Measurements from ENCODE around the gene CTNNA1.
"Not testable (repeated sequence)": the region's sequence is repeated elsewhere in the genome, so short reads cannot be mapped to it uniquely, and the experiment has no call there.

Gene CTNNA1

GRCh38 chr5:138898299-138898698 lies 145.1 kb downstream of the CTNNA1 start:
- no peak for DNase-seq (ENCODE audit: low spot score)

DNA sequence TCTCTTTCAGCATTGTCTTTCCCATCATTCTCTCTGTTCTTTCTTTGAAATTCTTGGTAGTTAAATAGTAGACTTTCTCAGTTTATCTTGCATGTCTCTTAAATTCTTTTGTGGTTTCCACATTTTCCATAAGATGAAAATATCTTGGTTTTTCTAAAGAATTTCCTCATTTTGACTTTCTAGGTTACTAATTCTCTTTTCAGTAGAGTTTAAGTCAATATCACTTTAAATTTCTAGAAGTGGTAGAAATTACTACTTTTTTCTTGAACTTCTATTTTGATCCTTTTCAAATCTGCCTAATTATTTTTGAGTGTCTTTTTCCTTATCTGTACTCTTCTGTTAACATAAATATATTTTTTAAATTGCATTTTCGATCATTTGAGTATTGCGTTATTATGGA lies 145.5 kb downstream of the CTNNA1 start:
- no peak for DNase-seq (ENCODE audit: low spot score)

DNA sequence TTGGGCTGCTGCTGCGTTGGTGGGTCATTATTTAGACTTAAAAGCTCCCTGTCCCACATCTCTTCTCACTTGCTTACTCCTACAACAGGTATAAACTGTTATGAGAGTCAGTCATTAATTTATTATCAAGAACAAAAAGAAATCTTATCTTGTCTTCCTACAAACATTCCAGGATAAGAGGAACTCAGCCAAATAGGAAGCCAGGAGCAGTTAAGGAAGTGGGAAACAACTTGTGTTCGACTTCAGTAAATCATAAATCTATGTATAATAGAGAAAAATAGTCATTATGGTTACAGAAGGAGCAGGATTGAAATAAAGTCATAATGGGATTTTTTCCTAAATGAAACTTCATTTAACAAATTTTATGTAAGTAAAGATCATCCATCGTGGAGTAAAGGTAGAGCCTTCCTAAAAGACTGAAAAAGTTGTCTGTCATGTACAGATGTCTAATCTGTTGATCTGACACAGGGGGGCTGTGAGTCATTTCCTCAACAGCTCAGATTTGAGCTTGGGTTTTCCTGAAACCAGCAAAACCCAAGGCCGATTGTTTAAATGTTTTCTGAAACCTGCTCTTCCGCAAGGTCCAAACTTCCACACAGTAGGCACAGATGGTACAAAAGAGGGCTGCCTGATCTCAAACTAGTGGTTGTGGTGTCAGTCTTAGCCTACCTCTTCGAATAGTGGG lies 147.2 kb downstream of the CTNNA1 start:
- no peak for DNase-seq (ENCODE audit: low spot score)

DNA sequence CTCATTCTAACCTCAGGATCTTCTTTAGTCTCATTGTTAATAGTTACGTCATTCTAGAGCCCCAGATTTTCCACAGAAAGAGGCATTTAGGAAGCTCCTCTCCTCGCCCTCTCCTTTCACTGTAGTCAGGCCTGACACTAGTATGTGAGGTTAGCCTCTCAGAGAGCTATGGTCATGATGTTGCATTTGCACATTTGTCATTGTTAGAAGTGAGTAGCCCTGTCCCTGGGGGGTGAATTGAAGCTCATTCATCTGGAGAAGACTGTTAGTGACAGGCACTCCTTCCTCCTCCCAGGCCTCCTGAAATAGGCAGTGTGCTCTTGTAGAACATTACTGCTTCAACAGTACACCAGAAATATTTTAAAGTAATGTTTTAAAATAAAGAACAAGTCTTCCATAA lies 148.5 kb downstream of the CTNNA1 start:
- peak; percentile 65 for DNase-seq (ENCODE audit: low spot score)

- no peak for DNase-seq (ENCODE audit: low spot score)
Observed at GRCh38 chr5:138903130-138903775, 150.0 kb downstream of the CTNNA1 start.

GRCh38 chr5:138905541-138905940 lies 152.3 kb downstream of the CTNNA1 start:
- no peak for DNase-seq (ENCODE audit: low spot score)

DNA sequence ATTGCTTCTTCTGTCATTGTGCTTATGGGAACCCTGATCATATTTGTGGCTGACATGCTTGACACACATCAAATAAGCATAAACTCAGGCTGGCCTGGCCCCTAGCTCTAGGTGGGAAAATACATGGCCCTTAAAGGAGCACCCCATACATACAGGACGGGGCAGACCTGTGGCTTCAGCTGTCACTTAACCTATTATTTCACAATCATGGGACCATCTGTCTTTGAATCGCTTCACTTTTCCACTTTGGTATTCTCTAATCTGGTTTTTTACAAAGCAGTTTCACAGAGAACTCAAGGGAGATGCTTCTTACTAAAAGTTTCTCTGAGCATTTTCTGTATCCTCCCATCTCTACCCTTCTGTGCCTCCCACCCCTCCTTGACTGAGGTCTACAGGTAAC lies 156.5 kb downstream of the CTNNA1 start:
- DNase-seq (ENCODE audit: low spot score): no peak

DNA sequence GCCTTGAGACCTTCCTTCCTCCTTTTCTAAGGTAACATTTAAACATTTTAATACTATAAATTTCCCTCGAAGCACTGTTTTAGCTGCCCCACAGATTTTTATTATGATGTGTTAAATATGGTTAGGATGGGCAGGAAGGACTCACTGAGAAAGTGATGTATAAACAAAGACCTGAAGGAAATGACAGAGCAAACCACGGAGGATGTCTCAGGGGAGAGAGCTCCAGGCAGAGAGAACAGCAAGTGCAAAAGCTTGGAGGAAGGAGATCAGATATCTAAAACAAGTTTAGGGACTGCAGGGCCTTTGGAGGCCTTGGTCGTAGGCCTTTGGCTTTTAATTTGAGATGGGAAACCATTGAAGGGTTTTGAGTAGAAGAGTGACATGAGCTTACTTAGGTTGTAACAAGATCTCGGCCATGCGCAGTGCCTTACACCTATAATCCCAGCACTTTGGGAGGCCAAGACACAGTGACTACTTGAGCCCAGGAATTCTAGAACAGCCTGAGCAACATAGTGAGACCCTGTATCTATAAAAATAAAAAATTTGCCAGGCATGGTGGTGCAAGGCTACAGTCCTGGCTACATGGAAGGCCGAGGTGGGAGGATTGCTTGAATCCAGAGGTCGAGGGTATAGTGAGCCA lies 157.4 kb downstream of the CTNNA1 start:
- DNase-seq (ENCODE audit: low spot score): no peak

DNA sequence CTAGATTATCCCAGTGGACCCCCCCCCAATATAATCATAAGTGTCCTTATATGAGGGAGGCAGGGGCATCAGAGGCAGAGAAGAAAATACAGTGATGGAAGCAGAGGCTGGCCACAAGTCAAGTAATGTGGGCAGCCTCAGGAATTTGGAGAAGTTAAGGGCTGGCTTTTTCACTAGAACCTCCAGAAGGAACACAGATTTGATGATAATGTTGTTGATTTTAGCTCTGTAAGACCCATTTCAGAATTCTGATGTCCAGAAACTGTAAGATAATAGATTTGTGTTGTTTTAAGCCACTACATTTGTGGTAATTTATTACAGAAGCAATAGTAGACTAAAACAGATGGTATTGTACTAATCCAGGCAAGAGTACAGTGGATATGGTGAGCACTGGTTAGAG lies 158.2 kb downstream of the CTNNA1 start:
- no peak for DNase-seq (ENCODE audit: low spot score)

- DNase-seq (ENCODE audit: low spot score): no peak
Observed at GRCh38 chr5:138912093-138912492, 158.9 kb downstream of the CTNNA1 start.

GRCh38 chr5:138913773-138914172 lies 160.5 kb downstream of the CTNNA1 start:
- no peak for DNase-seq (ENCODE audit: low spot score)

DNA sequence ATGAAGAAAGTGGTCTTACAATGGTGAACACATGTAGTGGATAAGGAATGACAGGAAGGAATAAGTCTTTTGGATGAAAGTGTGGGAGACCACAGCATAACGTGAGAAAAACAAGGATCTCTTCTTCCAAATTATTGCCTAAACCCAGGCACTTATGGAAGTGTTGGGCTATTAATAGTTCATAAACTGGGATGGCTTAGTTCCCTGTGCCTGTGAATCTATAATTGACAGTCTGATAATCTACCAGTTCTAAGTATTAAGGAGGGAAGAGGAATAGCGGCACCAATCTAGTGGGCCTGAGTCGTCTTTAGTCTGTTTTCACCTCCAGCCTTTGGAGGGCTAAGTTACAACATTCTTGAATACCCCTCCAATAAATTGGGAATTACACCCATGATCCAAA lies 161.1 kb downstream of the CTNNA1 start:
- DNase-seq (ENCODE audit: low spot score): no peak

DNA sequence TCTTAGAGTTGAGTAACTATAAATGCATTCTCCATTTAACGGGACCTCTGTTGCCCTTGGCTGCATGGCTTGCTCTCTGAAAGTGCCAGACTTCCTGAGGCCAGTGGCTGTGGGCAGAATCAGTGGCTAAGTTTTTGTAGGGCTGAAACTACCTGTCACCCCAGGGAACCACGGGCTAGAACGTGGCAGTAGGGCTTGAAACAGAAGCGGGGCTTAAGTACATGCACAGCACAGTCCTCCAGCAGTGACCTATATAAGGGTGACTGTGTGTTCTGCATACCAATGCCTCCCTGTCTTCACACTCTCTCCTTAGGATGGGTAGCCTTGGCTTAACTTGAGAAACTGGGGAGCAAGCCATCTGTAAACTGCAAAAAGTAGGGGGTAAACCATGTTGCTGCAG lies 165.5 kb downstream of the CTNNA1 start:
- DNase-seq (ENCODE audit: low spot score): no peak

GRCh38 chr5:138920181-138920580 lies 167.0 kb downstream of the CTNNA1 start:
- DNase-seq (ENCODE audit: low spot score): no peak

- not testable (repeated sequence) for DNase-seq (ENCODE audit: low spot score)
Observed at GRCh38 chr5:138921362-138921761, 168.1 kb downstream of the CTNNA1 start.

DNA sequence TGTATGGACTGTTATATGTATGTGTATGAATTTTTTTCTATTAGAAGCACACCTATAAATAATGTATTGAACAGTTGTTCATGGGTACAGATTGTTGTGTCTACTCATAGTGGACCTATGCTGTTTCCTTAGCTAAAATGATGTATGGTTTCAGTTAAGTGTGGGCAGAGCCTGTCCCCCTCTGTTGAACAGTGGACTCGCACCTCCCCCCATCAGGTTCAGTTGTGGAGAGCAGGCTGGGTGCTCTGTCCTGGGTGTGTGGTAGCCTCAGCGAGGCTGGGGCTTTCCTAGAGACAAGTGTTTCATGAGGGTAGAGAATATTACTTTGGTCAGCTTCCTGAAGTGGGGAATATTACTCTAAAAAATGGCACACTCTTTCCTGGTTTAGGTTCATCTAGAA lies 169.3 kb downstream of the CTNNA1 start:
- no peak for DNase-seq (ENCODE audit: low spot score)

DNA sequence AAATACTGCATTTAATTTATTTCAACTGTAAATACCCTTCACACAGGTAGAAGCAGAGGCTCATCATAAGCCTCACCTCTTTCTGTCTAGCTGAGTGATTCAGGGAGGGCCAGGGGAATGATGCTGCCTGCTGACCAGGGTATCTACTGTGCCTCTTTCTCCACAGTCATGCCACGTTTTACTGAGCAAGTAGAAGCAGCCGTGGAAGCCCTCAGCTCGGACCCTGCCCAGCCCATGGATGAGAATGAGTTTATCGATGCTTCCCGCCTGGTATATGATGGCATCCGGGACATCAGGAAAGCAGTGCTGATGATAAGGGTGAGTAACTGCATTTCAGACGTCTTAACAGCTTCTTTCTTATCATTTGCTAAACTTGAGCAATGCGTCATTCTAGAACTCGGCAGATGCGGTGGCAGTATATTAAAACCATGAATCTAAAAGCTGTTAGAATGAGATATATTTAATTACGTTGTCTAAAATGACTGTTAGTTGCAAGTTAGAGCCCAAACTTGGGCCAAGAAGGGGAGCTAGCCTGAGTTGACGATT lies 171.9 kb downstream of the CTNNA1 start:
- DNase-seq (ENCODE audit: low spot score): no peak

DNA sequence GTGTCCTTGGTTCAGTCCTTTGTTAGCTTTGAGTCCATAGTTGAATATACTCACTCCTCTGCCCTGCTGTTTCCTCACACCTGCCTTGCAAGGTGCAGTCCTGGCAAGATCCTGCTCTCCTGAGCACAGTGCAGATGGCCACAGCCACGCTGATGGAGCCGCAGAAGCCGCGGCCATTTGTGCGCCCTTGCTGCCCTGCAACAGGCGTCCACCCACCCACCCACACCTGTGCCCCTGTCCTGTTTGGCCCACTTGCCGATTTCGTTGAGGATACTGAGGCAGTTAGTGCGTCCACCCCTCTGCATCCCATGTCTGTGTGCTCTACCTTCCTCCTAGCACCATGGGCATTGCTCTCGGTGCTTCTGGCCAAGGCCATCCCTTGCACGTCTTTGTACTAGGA lies 173.0 kb downstream of the CTNNA1 start:
- no peak for DNase-seq (ENCODE audit: low spot score)

GRCh38 chr5:138926688-138927448 lies 173.6 kb downstream of the CTNNA1 start:
- peak; percentile 46 for DNase-seq (ENCODE audit: low spot score)

DNA sequence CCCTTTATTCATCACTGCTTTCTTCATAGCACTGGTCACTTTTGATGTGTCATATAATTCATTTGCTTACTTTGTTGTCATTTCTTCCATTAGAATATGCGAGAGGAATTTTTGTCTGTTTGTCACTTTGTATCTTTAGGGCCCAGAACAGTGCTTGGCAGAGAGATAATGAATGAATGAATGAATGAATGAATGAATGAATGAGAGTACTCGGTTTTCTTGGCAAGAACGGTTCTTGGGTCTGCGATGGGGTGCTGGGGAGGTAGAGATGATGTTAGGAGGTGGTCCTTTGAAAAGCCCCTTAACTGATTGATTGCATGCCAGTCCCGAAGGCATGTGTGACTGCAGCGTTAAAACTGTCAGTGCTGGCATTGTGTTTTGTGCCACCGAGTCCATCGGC lies 174.3 kb downstream of the CTNNA1 start:
- DNase-seq (ENCODE audit: low spot score): no peak

DNA sequence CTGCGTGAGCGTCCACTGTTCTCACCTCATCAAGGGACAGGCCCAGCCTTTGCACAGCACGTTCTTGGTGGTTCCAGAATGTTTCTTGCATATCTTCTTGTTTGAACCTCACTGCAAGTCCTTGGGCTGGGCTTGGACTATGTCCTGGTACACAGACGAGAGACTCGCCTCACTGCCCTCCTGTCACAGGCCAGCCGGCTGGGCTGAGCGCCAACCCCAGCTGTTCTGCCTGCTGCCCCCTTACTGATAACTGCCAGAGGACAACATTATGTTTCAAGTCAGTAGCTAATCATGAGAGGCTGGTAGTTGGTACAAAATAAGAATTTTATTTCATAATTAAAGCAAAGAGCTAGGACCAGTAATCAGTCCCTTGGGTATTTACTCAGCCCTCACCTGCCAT lies 174.8 kb downstream of the CTNNA1 start:
- peak; percentile 97 for DNase-seq (ENCODE audit: low spot score)

- DNase-seq (ENCODE audit: low spot score): no peak
Observed at GRCh38 chr5:138929571-138929955, 176.3 kb downstream of the CTNNA1 start.

Data from globus pallidus (tissue), 1 donor.